NCI-H2227 (cell line): ENCODE data around the gene PPM1B.
"Not testable (repeated sequence)": the region's sequence is repeated elsewhere in the genome, so short reads cannot be mapped to it uniquely, and the experiment has no call there.

ENCODE experiments used
- DNase-seq: peaks from one replicate; lab custom pipeline; 2025; ENCODE audit not compliant: unreplicated experiment; lab: John Stamatoyannopoulos, UW

The PPM1B gene

GRCh38 chr2:44155666-44156446 is 12.8 kb upstream of the PPM1B start:
- DNase-seq = no peak

DNA sequence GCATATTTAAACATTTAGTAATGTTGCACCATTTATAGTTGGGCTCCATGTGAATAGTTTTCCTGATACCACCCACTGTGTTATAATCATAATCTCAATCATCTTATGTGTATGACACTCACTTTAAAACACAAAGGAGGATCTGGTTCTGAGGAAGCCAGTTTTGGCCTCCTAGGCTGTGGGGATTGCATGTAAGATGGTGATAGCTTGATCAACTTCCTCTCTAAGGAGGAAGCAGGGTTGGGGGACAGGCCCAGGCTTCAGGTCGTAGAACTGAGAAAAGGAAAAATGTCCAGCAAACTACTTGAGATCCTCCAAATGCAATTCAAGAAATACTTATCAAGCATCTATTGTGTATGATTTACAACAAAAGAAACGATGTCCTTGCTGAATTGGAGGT is 4.9 kb upstream of the PPM1B start:
- no peak for DNase-seq

DNA sequence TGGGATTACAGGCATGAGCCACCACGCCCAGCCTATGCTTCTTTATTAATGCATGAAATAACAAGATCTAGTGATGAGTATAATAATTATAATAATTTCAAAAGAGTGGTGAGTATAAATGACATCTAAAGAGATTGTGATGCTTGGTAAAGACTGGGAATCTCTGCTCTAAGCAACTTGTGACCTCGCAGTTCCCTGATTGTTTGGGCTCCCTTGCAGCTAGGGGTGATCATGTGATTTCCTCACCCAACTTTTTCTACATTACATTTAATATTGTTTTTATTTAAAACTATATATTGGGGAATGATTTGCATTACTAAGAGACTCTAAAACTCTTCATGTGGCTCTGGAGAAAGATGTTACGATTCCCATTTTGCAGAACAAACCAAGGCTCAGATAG is 4.1 kb upstream of the PPM1B start:
- DNase-seq = no peak

DNA sequence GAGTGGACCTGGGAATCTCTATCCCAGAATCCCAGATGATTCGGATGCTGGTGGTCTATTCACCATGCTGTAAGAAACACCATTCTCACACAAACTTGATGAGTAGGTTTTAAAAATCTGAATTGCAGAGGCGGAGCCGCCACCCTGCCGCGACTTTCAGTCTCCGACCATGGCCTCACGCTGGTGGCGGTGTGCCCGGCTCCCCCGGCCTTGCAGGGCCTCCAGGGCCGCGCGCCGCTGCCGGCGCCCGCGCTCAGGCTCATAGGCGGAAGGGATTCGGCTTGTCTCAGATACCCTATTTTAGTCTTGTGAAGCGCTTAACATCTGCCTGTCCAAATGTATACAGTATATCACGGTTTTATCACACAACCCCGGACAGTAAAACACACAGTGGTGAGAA is 2.6 kb upstream of the PPM1B start:
- no peak for DNase-seq

DNA sequence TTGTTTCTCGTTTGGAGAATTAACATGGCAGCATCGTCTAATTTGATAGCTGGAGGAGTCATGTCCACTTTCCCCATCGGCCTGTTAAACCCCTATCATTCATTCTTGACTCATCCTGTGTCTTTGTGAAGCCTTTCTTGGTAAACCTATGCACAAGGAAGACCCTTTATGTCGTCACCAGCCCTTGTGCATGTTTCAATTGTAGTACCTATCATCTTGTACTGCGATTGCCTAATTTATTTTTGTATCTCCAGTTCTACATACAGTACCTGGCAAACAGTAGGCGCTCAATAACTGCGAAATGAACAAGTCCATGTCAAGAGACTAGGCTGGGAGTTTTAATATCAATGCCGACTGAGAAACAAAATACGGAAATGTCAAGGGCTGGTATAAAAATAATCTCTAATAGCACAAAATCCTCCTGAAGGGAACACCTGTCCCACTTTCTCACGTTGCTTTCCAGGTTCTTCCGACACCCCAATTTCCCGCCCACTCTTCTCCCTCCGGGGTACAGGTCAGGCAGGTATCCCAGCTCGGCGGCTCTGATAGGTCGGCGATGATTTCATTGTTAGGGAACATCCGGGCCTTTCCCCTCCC is 1.3 kb upstream of the PPM1B start:
- peak; percentile 46 for DNase-seq

- peak; percentile 100 for DNase-seq
Observed at GRCh38 chr2:44167908-44168680, 581 bp upstream of the PPM1B start.

DNA sequence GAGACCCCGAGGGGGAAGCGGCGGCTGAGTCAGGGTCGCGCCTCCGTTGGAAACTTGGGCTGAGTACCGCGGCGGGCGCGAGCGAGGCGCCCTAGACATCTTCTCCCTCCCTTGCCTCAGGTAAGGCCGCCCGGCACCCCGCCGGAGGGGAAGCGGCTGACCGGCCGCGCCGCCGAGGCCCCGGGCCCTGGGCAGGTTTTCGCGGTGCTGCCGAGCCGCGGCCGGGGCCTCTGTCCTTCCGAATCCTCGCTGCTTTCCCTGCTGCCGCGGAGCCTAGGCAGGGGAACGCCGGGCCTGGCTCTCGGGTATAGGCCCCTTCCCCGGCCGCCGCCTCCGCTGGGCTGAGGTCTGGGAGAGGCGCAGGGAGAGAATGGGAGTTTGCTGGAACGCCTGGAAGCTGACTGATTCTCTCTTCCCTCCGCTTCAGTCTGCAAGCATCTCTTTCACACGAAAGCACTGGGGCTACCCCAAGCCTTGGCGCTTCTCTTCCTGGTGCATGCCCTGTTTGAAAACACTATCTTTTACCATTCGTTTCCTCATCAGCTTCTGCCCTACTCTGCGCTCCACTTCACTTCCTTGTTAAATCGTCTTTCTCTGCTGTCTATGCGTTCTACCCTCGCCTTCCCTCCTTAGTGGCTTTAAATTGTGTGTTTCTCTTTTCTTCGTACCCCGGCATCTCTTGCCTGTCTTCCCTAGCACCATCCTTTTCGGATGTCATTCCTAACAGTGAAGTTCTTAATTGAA is 652 bp downstream of the PPM1B start:
- peak; percentile 52 for DNase-seq

DNA sequence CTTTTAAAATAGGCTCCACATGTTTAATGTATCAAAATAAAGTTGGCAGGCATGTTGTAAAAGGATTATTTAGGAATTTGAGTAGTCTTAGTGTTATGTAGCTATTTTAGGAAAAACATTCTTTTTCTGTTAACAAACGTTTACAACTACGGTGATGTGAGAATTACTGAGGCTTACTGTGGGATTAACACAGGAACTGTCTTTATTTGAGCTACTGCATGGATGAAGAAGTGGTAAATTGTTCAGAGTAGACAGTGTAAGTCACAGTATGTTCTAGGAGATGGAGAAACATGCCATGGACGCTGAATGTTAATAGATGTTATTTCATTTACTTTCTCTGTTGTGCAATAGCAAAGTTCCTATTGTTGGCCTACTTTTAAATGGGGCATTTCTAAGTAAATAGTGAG is 1.6 kb downstream of the PPM1B start:
- no peak for DNase-seq

DNA sequence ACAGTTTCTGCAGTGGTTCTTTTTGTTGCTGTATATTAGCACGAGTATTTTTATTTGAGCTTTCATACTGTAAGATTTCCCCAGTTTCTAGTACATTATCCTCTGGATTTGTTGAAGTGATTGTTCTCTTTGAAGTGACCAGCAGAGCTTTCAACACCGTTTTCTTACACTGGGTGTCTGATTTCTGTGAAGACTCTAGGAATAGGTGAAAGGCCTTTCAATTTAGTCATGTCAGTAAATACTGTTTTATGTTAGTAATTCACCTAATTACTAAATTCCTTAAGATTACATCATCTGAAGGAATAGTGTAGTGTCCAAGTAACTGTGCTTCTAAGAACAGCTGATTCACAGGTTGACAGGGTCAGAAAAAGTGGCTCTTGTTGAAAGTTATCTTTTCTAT is 2.3 kb downstream of the PPM1B start:
- no peak for DNase-seq

DNA sequence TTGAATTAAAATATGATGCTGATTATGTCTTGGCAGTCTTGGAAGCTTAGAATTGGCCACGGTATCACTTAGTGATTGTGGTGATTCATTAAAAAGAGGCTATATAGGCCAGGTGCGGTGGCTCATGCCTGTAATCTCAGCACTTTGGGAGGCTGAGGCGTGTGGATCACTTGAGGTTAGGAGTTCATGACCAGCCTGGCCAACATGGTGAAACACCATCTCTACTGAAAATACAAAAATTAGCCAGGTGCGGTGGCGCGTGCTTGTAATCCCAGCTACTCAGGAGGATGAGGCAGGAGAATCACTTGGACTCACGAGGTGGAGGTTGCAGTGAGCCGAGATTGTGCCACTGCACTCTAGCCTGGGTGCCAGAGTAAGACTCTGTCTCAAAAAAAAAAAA is 2.8 kb downstream of the PPM1B start:
- DNase-seq = not testable (repeated sequence)

DNA sequence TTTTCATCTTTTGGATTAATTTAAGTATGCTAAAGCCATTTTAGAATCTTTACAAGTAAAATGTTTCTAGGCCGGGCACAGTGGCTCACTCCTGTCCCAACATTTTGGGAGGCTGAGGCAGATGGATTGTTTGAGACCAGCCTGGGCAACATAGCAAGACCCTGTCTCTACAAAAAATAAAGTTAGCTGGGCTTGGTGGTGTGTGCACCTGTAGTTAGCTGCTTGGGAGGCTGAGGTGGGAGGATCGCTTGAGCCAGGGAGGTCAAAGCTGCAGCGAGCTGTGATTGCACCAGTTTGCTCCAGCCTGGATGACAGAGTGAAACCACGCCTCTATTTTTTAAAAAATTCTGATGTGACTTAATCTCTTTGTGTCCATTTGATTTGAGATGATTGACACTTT is 3.9 kb downstream of the PPM1B start:
- no peak for DNase-seq

GRCh38 chr2:44178950-44179349 is 10.3 kb downstream of the PPM1B start:
- DNase-seq = no peak

DNA sequence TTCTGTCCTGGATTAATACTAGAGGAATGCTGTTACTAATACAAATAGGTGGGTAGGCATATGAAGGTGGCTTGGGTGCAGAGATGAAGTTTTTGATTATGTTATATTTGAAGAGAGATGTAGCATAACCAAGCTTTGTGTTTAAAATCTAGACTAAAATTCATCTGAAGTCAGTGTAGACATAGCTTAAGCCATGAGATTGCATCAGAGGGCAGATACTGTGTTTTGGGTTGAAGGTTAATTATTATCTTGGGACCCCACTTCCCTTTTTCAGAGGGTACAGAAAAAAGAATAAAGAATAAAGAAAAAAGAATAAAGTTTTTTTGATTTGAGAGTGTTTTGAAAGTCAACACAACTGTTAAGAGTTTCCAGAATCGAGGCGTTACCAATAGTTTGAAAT is 13.0 kb downstream of the PPM1B start:
- DNase-seq = no peak

DNA sequence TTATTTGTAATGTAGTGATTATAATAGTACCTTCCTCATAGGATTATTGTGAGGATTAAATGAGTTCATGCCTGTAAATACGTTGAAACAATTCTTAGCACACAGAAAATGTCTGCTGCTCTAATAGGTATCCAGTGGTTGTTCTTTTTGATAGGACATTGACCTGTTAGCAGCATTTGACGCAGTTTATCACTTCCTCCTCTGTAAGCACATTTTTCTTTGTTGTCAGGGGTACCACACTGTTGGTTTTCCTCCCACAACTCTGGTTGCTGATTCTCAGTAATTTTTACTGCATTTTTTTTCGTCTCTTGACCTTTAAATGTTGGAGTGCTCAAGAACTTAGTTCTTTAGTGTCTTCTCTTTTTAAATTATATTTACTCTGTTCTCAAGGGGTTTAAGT is 15.4 kb downstream of the PPM1B start:
- no peak for DNase-seq

DNA sequence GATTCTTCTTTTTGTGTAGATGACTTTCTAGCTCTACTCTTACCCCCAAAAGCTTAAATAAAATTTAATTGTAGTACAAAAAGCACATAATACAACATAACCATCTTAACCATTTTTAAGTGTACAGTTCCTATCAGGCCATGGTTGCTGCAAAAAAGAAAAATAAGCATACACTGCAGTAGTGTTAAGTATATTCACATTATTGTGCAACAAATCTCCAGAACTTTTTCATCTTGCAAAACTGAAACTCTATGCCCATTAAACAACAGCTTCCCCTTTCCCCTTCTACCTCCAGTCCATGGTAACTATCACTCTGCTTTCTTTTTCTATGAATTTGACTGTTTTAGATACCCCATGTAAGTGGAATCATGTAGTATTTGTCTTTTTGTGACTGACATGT is 18.1 kb downstream of the PPM1B start:
- DNase-seq = no peak

- DNase-seq = no peak
Observed at GRCh38 chr2:44187251-44187650, 18.6 kb downstream of the PPM1B start.

GRCh38 chr2:44188696-44189095 is 20.0 kb downstream of the PPM1B start:
- no peak for DNase-seq

DNA sequence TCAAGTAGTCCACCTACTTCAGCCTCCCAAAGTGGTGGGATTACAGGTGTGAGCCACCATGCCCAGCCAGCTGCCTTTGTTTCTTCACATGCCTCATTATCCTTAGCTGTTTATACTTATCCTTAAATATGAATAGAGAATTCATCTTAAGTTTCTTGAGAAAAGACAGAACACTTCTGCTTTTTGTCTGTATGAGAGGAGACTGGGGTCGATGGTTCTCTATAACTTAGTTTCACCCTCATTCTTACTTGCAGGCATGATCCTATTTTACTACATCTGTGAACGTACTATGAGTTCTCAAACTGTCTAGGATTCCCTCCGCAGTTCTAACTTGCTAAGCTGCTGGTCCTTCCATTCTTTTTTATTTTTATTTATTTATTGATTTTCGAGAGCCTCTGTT is 20.4 kb downstream of the PPM1B start:
- no peak for DNase-seq

DNA sequence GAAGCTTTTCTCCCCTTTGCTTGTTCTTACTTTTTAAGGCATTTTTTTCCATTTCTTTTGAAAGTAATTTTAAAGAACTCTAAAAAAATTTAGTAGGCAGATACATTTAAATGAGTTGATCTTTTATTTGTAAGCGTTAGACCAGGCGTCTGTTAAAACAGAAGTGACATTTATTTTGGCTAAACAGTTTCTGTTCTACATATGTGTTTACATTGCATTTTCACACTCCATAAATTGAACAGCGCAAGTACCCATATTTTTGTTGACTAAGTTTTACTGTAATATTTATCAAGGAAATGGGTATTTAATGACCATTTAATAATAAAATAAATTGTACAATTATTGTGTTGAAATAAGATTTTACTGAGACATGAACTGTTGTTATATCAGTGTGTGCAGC is 21.9 kb downstream of the PPM1B start:
- no peak for DNase-seq

DNA sequence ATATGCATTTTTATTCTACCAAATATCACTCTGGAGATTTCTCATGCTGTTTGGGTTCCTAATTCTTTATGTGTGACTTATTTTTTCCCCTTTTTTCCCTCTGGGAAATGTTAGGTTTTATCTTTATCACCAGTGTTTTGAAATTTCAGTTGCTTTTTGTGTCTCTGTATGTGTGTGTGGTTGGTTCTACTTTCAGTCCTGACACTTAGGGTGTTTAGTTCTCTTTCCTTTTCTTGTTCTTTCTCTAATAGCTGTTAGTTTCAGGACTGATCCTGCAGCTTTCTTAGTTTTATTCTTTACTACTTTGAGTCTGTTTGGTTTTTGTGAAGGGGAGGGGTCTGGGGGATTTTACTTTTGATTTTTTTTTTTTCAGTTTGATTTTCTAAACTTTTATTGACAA is 23.1 kb downstream of the PPM1B start:
- DNase-seq = no peak

- DNase-seq = no peak
Observed at GRCh38 chr2:44192646-44193045, 24.0 kb downstream of the PPM1B start.

DNA sequence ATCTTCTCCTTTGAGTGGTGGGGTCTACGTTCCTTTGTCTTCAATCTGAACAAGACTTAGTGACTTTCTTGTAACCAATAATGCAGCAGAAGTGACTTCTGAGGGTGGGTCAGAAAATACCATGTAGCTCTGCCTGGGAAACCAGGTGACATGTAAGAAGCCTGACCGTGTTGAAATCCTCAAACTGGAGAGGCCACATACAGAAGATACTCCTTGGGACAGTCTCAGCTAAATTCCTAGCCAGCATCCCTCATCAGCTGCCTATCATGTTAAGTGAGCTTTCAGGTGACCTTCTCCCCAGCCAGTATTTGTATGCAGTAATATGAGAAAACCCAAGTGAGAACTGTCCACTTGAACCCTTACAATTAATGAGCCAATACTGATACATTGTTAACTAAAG is 27.0 kb downstream of the PPM1B start:
- no peak for DNase-seq
